Upper lobe of left lung (tissue), 4 donors: Measurements from ENCODE around the gene S100A12.

Source experiments
- CTCF ChIP-seq, 6 experiments: fragments of 450-650 bp in 4 of 6; fragments of 200-600 bp in 2 of 6; sonication (generic) in 2 of 6; IDR thresholded peaks; one replicate each; pipeline ENCODE4 v1.5.1; 2016 to 2019; ENCODE audit warnings: antibody characterized with exemption in 6 of 6
- POLR2A ChIP-seq, 4 donors: fragments of 450-650 bp; IDR thresholded peaks; one replicate each; pipeline ENCODE4 v1.5.1; 2016 to 2017; ENCODE audit warnings: antibody characterized with exemption in 4 of 4, mild to moderate bottlenecking in 2 of 4

- no peak for TF ChIP-seq CTCF (IDR thresholded peaks at IDR 0.05)
- no peak for TF ChIP-seq POLR2A (IDR thresholded peaks at IDR 0.05)
These were observed 35.6 kb downstream of the S100A12 start for GRCh38 chr1:153339802-153340201.
